Measurements from ENCODE around the gene C15orf62.

DNA sequence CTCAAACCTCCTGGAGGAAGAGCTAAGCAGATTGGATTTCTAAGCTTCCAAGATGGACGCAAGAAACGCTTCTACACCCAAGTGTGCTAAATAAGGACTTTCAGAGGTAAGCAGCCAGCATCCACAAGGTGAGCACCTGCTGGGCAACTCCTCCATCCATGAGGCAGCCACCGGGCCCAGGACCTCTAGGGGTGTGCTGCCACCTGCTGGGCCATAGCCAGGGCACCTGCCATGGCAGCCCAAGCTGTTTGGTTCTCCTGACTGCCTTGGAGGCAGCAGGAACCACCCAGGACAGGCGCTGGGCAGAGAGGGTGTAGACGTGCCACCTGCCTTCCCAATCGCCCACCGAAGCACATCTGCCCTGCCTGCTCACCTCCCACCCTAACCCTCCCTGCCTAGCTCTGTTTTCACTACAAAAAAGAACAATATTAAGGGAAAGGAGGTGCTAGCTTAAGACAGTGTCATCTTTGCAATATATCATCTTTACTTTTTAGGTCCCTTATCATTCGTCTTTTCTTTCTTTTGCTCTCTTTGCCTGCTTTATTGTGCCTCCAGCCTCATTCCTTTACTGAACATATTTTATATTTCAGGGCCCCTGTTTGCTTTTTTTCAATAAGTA, 12.9 kb downstream of the C15orf62 start:
- TF ChIP-seq EP300 (IDR thresholded peaks at IDR 0.05) (no peak), POLR2A (IDR thresholded peaks at IDR 0.05) (no peak)
- TF ChIP-seq, protein P1, sequence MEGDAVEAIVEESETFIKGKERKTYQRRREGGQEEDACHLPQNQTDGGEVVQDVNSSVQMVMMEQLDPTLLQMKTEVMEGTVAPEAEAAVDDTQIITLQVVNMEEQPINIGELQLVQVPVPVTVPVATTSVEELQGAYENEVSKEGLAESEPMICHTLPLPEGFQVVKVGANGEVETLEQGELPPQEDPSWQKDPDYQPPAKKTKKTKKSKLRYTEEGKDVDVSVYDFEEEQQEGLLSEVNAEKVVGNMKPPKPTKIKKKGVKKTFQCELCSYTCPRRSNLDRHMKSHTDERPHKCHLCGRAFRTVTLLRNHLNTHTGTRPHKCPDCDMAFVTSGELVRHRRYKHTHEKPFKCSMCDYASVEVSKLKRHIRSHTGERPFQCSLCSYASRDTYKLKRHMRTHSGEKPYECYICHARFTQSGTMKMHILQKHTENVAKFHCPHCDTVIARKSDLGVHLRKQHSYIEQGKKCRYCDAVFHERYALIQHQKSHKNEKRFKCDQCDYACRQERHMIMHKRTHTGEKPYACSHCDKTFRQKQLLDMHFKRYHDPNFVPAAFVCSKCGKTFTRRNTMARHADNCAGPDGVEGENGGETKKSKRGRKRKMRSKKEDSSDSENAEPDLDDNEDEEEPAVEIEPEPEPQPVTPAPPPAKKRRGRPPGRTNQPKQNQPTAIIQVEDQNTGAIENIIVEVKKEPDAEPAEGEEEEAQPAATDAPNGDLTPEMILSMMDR (IDR thresholded peaks at IDR 0.05) = peak in 1 of 2 donors; percentile 73

Measured in suprapubic skin (tissue), 3 donors.